Natural killer cell treated with Interleukin-12 subunit alpha and Interleukin-12 subunit beta and Interleukin-15 and Interleukin-18, amount 100 ng/mL, for 72 hours (primary cell): Measurements from ENCODE around the gene RAD9B. TPM values are rescaled to one million over a fixed set of nuclear protein-coding genes. Genes with fewer than 3 reads are reported as not detected.

ENCODE experiments used
- total RNA-seq, 2 donors: library from RNA; stranded (reverse); gene quantifications; one replicate each; pipeline ENCODE4 v1.2.3, GENCODE V29; 2022

The RAD9B gene
- total RNA-seq, 2 donors from 2014 or later, result 0.45 to 0.62 TPM

Other genes with a start within 250 kb of the RAD9B start
- gene ATP2A2, start 221.1 kb upstream of the RAD9B start, total RNA-seq, result 100 to 1,000 TPM; 247 to 359 TPM
- 100 to 1,000 TPM in 1 of 2 donors, 10 to 100 TPM in 1; 62.0 to 133 TPM for gene ANAPC7, start 98.6 kb upstream of the RAD9B start, total RNA-seq
- 100 to 1,000 TPM; 208 to 356 TPM for gene ARPC3, start 52.0 kb upstream of the RAD9B start, total RNA-seq
- 10 to 100 TPM; 34.9 to 39.9 TPM for gene GPN3, start 34.1 kb upstream of the RAD9B start, total RNA-seq
- 10 to 100 TPM; 13.4 to 26.6 TPM for gene FAM216A, start 33.5 kb upstream of the RAD9B start, total RNA-seq
- 100 to 1,000 TPM; 105 to 120 TPM for gene VPS29, start 220 bp upstream of the RAD9B start, total RNA-seq
- gene PPTC7, start 81.0 kb downstream of the RAD9B start, total RNA-seq, result 10 to 100 TPM; 35.2 to 42.1 TPM
- 1 to 10 TPM; 5.0 to 8.9 TPM for gene TCTN1, start 111.8 kb downstream of the RAD9B start, total RNA-seq
- gene HVCN1, start 186.8 kb downstream of the RAD9B start, total RNA-seq, result 1 to 10 TPM in 1 of 2 donors, under 1 TPM in 1; 1.00 to 3.3 TPM
- gene PPP1CC, start 240.6 kb downstream of the RAD9B start, total RNA-seq, result 100 to 1,000 TPM; 140 to 143 TPM